Fibroblast of pulmonary artery (primary cell): ENCODE data around the gene ACSL4.
"Not testable (repeated sequence)": the region's sequence is repeated elsewhere in the genome, so short reads cannot be mapped to it uniquely, and the experiment has no call there.

ENCODE experiments used
- DNase-seq: peaks from one replicate; pipeline ENCODE4 v3.0.0-alpha.2; 2010; ENCODE audit warnings: low read depth
- H3K4me3 ChIP-seq: replicated peaks from 2 replicates; pipeline ENCODE4 v1.5.1; 2011; ENCODE audit warnings: low read depth, mild to moderate bottlenecking, control low read depth, low read length, moderate library complexity
- TF ChIP-seq, protein P1 (sequence below): IDR thresholded peaks from 2 replicates; pipeline ENCODE4 v1.5.1; 2011; ENCODE audit warnings: mild to moderate bottlenecking, control low read depth, low read length, inconsistent platforms; ENCODE audit errors: missing control alignments

Gene ACSL4

DNA sequence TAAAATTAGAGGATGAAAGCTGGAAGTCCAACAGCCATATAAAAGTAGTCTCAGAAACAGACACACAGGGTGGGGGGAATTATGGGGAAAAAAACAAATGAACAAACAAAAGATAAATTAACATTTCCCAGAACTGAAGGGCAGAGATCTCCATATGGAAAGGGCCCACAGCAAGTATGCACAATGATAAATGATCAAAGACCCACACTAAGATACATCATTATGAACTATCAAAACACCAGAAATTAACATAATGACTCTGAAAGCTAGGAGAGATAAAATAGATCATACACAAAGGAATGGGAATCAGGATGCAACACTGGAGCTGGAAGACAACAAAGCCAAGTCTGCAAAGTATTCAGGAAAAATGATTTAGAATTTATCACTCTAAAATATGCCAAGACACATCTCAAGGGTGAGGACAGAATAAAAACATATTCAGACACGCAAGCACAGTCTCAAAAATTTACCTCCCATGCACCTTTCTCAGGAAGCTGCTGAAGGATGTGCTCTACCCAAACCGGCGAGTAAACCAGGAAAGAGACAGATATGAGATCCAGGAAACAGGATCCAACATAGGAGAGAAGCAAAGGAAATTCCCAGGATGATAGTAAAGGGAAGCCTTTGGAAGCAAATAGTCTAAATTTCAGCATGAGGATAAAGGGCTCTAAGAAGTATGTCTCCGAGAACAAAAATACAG, 77.4 kb downstream of the ACSL4 start:
- TF ChIP-seq, protein P1, sequence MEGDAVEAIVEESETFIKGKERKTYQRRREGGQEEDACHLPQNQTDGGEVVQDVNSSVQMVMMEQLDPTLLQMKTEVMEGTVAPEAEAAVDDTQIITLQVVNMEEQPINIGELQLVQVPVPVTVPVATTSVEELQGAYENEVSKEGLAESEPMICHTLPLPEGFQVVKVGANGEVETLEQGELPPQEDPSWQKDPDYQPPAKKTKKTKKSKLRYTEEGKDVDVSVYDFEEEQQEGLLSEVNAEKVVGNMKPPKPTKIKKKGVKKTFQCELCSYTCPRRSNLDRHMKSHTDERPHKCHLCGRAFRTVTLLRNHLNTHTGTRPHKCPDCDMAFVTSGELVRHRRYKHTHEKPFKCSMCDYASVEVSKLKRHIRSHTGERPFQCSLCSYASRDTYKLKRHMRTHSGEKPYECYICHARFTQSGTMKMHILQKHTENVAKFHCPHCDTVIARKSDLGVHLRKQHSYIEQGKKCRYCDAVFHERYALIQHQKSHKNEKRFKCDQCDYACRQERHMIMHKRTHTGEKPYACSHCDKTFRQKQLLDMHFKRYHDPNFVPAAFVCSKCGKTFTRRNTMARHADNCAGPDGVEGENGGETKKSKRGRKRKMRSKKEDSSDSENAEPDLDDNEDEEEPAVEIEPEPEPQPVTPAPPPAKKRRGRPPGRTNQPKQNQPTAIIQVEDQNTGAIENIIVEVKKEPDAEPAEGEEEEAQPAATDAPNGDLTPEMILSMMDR: no peak
- no peak for DNase-seq
- no peak overlapping the region for H3K4me3 ChIP-seq

DNA sequence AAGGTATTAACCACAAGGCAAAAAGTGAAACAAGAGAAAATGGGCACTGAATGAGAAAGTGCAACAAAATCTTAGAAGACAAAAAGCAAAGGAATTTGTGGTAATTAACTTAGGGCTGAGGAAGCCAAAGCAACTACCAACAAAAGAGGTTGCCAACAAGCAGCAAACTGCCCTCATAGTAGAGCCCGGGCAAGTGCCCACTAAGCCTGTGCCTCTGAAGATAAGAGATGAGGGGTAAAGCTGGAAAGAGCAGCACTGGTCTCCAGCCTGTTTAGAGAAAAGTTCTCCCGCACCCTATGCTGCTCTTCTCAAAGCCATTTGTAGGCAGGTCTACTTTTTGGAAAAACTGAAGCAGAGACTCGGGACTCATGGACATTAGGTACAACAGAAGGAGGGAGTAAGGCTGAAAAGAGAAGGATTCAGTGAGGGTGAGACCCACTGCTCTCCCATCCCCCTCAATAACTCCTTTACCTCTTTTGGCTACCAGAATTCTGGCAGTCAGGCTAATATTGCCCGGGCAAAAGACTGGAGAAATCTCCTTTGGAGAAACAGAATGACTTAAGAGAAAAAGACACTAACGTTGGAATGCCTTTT, 78.4 kb downstream of the ACSL4 start:
- H3K4me3 ChIP-seq: no peak overlapping the region
- TF ChIP-seq, protein P1: no peak
- no peak for DNase-seq

DNA sequence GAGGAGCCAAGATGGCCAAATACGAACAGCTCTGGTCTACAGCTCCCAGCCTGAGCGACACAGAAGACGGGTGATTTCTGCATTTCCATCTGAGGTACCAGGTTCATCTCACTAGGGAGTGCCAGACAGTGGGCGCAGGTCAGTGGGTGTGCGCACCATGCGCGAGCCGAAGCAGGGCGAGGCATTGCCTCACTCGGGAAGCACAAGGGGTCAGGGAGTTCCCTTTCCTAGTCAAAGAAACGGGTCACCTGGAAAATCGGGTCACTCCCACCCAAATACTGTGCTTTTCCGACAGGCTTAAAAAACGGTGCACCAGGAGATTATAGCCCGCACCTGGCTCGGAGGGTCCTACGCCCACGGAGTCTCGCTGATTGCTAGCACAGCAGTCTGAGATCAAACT, 88.4 kb downstream of the ACSL4 start:
- not testable (repeated sequence) for H3K4me3 ChIP-seq, DNase-seq

DNA sequence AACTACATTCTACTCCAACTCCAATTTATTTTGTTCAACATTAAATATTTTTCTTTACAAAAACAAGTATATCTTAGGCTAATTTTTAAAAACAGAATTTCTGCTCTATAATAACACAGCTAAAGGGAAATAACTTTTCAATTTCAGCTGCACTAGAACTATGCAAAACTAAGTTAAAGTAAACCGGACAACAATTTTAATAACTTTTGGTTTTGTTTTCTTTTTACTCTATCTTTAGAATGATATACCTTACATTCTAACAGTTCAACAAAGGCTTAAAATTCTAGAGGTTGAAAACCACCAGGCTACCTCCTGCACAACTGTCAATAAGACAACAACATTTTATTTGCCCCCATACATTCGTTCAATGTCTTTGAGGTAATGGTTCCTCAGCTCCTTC, 89.4 kb downstream of the ACSL4 start:
- DNase-seq: no peak
- TF ChIP-seq, protein P1: no peak
- no peak overlapping the region for H3K4me3 ChIP-seq

DNA sequence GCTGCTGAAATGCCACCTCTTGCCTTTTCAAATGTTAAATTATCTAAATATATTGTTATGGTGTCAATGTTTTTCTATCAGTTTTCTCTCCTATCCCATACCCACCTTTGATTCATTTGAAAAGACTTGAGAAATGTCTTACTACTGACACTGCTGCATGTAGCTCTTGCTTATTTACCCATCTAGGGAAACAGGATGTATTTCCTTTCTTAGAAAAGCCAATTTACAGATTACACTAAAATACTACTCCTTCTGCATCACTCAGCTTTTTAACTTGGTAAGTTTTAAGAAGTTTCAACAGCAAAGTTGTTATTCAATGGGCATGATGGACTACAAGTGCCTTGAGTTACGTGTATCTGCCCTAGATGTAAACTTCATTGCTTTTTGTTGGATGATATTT, 94.9 kb downstream of the ACSL4 start:
- no peak overlapping the region for H3K4me3 ChIP-seq
- TF ChIP-seq, protein P1: no peak
- DNase-seq: no peak

DNA sequence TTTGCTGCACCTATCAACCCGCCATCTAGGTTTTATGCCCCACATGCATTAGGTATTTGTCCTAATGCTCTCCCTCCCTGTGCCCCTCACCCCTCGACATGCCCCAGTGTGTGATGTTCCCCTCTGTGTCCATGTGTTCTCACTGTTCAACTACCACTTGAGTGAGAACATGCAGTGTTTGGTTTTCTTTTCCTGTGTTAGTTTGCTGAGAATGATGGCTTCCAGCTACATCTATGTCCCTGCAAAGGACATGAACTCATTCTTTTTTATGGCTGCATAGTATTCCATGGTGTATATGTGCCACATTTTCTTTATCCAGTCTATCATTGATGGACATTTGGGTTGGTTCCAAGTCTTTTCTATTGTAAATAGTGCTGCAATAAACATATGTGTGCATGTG, 95.6 kb downstream of the ACSL4 start:
- H3K4me3 ChIP-seq, DNase-seq: not testable (repeated sequence)

DNA sequence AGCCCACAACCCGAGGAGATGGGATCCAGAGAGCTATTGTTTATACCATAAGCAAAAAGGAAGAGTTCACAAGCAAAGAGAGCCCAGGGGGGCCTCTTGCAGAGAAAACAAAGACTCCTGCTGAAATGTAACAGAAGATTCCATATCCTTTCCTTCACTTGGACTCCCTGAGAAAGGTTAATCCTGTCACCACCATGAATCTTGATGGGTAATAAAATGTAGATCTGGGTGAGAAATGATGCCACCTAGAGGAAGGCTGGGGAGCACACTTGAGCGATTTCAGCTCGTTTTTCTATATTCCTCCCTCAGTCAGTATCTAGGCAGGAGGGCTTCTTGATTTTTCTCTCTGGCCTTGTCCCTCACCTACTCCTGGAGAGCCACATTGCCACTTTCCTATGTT, 97.9 kb downstream of the ACSL4 start:
- TF ChIP-seq, protein P1: peak; percentile 56
- H3K4me3 ChIP-seq: no peak overlapping the region
- peak; percentile 34 for DNase-seq

DNA sequence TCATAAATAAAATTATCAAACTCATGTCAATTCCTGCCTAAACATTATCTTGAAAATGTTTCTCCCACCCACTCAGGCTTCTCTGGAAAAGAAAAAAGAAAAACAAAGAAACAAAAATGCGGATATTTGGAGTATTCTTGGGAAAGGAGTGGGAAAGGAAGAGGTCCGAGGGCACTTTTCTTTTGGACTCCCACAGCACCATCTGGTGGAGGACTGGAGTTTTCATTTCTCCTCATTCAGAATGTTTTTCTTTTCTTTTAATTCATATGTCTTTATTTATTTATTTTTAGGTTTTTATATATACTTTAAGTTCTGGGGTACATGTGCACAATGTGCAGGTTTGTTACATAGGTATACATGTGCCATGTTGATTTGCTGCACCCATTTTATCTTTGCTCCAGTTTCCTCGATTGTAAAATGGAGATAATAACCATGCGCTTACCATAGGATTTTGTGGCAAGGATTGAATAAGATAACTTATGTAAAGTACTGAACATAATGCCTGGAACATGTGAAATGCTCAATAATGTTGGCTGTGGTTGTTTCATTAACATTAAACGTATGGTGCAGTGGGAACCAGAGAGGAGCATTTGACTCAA, 100.1 kb downstream of the ACSL4 start:
- TF ChIP-seq, protein P1: peak; percentile 48
- DNase-seq: peak; percentile 56

More for the DNA sequence above, 100.1 kb downstream of the ACSL4 start:
- no peak overlapping the region for H3K4me3 ChIP-seq
